Stomach smooth muscle (tissue), 2 donors: ENCODE data around the gene DNAJB6.

Source experiments
- H3K27ac ChIP-seq: one replicate; pipeline ENCODE4 v1.7.0; 2013; ENCODE audit warnings: mild to moderate bottlenecking, low read length, inconsistent platforms
- H3K27me3 ChIP-seq, 2 donors: one replicate each; pipeline ENCODE4 v1.7.0; 2013; ENCODE audit warnings: low read length in 2 of 2; ENCODE audit not compliant: insufficient read depth in 2 of 2, control insufficient read depth in 1 of 2
- H3K36me3 ChIP-seq, 2 donors: one replicate each; pipeline ENCODE4 v1.7.0; 2013; ENCODE audit warnings: low read length in 2 of 2; ENCODE audit not compliant: control insufficient read depth in 2 of 2, insufficient read depth in 2 of 2
- H3K4me1 ChIP-seq: one replicate; pipeline ENCODE4 v1.7.0; 2013; ENCODE audit warnings: low read length; ENCODE audit not compliant: control insufficient read depth, insufficient read depth
- H3K4me3 ChIP-seq, 2 donors: one replicate each; pipeline ENCODE4 v1.7.0; 2013; ENCODE audit warnings: low read length in 2 of 2
- H3K9ac ChIP-seq, 2 donors: one replicate each; pipeline ENCODE4 v1.7.0; 2013; ENCODE audit warnings: low read length in 2 of 2, mild to moderate bottlenecking in 1 of 2
- H3K9me3 ChIP-seq, 2 donors: one replicate each; pipeline ENCODE4 v1.7.0; 2013; ENCODE audit warnings: low read length in 2 of 2; ENCODE audit not compliant: control insufficient read depth in 2 of 2
- donor health status: healthy.
- donor health status: Pancreatic carcinoma.

The DNAJB6 gene

DNA sequence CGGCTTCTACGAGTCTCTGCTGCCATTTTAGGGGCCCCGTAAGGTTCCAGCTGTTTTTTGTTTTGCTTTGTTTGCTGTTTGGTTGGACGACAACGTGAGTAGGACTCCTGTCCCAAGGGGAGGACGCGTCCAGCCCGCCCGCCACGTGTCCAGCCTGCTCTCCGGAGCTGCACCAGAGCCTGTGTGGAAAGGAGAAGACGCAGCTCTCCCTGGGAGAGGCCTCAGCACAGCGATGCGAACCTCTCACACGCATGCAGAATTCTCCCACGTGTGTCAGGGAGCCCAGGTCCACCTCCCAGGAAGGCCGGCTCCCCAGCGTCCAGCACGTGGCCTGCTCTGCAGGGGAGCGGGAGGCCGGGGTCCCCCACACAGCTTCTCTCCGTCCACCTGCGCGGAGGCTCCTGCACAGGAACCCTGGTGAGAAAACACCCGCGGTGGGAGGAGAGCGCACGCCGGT lies 36.4 kb upstream of the DNAJB6 start:
- H3K36me3 ChIP-seq = no peaks in the 10 kb centered on the region
- H3K9me3 ChIP-seq = no peaks in the 10 kb centered on the region
- no peak overlapping the region for H3K27ac ChIP-seq
- H3K4me1 ChIP-seq = no peaks in the 10 kb centered on the region
- no peak overlapping the region for H3K9ac ChIP-seq
- H3K27me3 ChIP-seq = peaks cover 0 to 3% of the 10 kb centered on the region in 2 donors
- H3K4me3 ChIP-seq = no peak overlapping the region

DNA sequence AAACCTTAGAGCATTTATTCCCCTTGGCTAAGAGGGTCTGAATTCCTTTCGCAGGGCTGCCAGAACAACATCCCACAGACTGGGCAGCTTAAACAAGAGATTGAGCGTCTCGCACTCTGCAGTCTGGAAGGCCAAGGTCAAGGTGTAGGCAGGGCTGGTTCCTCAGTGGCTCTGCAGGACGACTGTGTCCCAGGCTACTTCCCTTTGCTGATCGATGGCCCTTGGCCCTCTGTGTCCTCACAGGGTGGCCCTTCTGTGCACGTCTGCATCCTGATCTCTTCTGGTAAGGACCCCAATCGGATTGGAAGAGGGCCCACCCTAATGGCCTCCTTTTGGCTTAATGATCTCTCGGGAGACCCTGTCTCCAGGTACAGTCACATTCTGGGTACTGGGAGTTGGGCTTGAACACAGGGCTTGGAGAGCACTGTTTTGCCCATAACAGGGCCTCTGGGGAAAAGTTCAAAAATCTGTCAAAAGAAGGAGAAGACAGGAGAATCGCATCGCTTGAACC lies 35.1 kb upstream of the DNAJB6 start:
- H3K36me3 ChIP-seq = no peaks in the 10 kb centered on the region
- no peaks in the 10 kb centered on the region for H3K9me3 ChIP-seq
- H3K27me3 ChIP-seq = peaks cover 0 to 3% of the 10 kb centered on the region in 2 donors
- H3K27ac ChIP-seq = no peak overlapping the region
- H3K4me3 ChIP-seq = no peak overlapping the region
- H3K9ac ChIP-seq = no peak overlapping the region
- no peaks in the 10 kb centered on the region for H3K4me1 ChIP-seq

DNA sequence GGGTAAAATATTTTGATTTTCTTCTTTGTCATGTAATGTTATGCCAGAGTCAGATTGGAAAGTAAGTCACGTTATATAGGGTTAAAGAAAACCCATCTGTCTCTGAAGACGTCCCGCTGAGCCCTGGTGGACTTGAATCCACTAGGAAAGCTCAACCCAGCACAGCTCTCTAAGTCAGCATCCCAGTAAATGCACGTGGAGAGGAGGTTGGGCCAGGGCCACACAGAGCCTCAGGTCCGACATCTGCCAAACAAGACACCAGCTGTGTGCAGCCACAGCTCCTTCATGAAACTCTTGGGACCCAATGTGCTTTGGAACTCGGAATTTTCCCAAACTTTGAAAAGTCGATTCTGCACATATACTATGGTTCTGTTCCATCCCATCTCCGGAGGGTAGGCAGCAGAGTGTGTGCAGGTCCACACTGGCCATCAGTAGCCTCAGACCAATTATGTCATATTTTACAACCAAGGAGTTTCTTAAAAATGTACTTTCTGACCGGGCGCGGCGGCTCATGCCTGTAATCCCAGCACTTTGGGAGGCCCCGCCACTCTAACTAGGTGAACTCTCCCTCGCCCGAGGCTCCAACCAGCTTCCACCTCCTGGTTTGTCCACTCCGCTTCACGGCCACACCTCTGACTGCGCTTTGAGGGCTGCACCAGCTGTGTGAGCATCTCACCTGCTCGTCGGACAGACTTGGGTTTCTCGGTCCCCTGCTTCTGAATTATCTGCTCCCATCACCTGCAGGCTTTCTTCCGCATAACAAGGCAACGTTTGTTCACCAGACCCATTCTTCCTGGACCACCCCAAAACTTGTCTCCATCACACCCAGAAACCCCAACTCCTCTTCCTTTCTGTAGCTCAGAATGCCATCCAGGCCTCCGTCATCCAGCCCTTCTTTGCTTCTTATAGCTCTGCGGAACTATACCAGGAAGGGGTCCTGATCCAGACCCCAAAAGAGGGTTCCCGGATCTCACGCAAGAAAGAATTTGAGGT lies 29.7 kb upstream of the DNAJB6 start:
- no peaks in the 10 kb centered on the region for H3K36me3 ChIP-seq
- no peak overlapping the region for H3K27ac ChIP-seq
- H3K4me1 ChIP-seq = no peaks in the 10 kb centered on the region
- peaks cover 0 to 4% of the 10 kb centered on the region in 2 donors for H3K27me3 ChIP-seq
- H3K9me3 ChIP-seq = no peaks in the 10 kb centered on the region
- H3K4me3 ChIP-seq = no peak overlapping the region
- no peak overlapping the region for H3K9ac ChIP-seq

DNA sequence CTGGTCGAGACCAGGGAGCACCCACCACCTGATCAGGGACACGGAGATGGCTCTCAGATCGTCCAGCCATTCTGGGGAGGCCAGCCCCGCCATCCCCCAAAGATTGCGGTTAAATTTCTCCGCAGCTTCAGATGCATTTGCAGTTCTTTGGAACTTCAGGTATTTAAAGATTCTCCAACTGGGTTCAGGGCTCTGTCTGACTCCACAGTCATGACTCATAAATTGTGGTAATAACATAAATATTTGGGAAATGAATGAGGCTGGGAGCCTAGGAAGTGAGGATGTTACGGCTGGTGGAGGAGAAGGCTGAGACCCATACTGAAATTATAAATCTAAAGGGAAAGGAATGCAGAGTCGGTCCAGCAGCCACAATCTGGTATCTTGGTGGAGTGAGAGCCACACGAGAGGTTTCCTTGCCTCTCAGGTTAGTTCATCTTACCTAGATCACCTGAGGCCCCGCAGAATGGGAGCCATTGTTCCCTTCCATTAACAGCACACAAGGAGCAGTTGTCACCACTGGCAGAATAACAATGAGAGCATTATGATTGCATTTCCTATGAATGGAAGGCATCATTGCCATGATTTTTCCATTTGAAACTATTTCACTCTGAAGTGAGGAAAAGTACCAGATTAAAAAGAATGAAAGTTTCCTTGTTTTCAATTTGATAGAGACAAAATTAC lies 26.7 kb upstream of the DNAJB6 start:
- H3K9me3 ChIP-seq = no peaks in the 10 kb centered on the region
- peaks cover 0 to 4% of the 10 kb centered on the region in 2 donors for H3K27me3 ChIP-seq
- H3K4me3 ChIP-seq = no peak overlapping the region
- H3K4me1 ChIP-seq = no peaks in the 10 kb centered on the region
- no peak overlapping the region for H3K9ac ChIP-seq
- no peak overlapping the region for H3K27ac ChIP-seq
- no peaks in the 10 kb centered on the region for H3K36me3 ChIP-seq

DNA sequence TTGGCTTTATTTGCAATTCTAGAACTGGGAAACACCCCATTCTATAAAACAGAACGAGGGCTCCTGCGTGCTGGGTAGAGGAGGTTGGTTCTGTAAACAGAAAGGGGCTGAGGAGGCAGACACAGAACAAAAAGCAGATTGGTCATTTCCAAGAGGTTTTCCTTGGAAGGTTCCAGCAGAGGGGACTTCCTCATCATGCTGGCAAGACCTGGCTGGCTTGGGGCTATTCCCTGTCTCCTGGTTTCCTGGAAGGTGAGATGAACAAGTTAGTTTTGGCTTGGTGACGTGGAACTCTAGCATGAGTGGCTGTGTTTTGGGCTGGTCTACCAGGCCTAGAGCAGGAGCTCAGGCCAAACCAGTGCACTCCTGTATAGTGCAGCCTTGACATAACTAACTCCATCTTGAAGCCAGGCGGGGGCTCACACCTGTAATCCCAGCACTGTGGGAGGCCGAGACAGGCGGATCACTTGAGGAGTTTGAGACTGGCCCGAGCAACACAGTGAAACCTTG lies 26.1 kb upstream of the DNAJB6 start:
- H3K27ac ChIP-seq = no peak overlapping the region
- H3K36me3 ChIP-seq = no peaks in the 10 kb centered on the region
- no peak overlapping the region for H3K4me3 ChIP-seq
- H3K27me3 ChIP-seq = peaks cover 0 to 4% of the 10 kb centered on the region in 2 donors
- no peaks in the 10 kb centered on the region for H3K4me1 ChIP-seq
- no peaks in the 10 kb centered on the region for H3K9me3 ChIP-seq
- H3K9ac ChIP-seq = no peak overlapping the region

DNA sequence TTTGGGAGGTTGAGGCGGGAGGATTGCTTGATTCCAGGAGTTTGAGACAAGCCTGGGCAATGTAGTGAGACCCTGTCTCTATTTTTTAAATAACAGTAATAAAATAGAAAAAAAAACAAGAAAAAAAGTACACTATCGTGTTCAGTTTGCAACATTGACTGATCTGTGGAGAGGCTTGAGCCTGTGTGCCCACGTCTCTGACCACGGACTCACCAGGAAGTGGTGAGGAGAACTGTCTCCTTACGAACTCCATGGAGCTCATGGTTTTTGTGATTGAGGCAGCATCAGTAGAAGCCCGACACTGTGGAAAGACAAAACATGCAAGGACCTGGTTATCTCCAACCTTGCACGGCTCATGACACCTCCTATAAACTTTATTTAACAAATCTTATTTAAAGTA lies 23.9 kb upstream of the DNAJB6 start:
- H3K4me1 ChIP-seq = no peaks in the 10 kb centered on the region
- no peaks in the 10 kb centered on the region for H3K36me3 ChIP-seq
- H3K9ac ChIP-seq = no peak overlapping the region
- H3K9me3 ChIP-seq = no peaks in the 10 kb centered on the region
- H3K4me3 ChIP-seq = no peak overlapping the region
- H3K27ac ChIP-seq = no peak overlapping the region
- H3K27me3 ChIP-seq = peaks cover 0 to 2% of the 10 kb centered on the region in 2 donors

DNA sequence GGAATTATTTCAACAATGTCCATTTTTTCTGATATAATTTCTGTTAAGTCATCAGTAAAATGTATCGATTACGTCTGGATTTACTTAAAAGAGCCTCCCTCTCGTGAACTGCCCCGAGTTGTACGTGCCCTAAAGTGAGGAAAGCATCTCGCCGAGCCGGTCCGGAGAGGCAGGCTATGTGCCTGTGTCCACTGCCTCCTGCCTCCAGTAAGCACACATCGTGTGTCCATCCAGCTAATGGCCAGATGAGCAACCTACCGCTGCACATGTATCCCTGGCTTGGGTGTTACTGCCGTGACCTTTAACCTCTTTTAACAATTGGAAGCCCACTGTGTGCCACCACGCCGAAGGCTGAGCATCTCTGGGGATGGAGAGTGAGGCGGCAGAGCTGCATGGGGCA lies 23.2 kb upstream of the DNAJB6 start:
- H3K36me3 ChIP-seq = no peaks in the 10 kb centered on the region
- no peaks in the 10 kb centered on the region for H3K4me1 ChIP-seq
- no peak overlapping the region for H3K4me3 ChIP-seq
- no peak overlapping the region for H3K9ac ChIP-seq
- H3K27me3 ChIP-seq = peaks cover 0 to 2% of the 10 kb centered on the region in 2 donors
- no peaks in the 10 kb centered on the region for H3K9me3 ChIP-seq
- no peak overlapping the region for H3K27ac ChIP-seq

DNA sequence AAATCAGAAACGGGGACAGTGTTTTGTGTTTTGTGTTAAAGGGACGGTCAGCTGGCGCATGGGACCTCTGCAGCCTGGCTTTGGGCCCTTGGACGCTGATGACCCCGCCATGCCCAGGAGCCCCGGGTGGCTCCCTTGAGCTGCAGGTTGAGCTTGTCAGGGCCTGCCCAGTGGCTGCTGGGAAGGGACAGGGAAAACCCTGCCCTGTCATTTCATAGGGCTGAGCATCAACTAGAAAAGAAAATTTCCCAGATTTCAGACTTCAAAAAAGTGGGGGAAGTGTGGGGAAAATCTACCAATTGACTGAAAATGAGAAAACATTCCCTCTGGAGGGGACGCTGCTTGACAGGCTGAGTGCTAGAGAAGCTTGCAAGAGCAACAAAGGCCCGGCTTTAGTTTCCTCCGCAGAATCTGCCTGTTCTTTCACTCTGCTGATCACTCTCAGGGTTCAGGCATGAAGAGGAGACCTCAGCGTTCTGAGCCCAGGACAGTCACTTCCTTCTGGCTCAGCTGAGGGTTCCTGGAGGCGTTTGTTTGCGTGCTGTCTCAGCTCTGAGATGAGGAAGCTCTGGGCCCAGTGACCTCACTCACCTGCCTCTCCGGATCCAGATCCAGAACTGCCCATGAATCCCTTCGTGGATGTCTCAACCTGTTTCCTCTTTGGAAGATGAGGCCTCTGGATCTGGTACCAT lies 18.6 kb upstream of the DNAJB6 start:
- no peaks in the 10 kb centered on the region for H3K9me3 ChIP-seq
- H3K27me3 ChIP-seq = no peaks in the 10 kb centered on the region
- no peak overlapping the region for H3K4me3 ChIP-seq
- H3K36me3 ChIP-seq = no peaks in the 10 kb centered on the region
- no peaks in the 10 kb centered on the region for H3K4me1 ChIP-seq
- H3K27ac ChIP-seq = no peak overlapping the region
- H3K9ac ChIP-seq = no peak overlapping the region

DNA sequence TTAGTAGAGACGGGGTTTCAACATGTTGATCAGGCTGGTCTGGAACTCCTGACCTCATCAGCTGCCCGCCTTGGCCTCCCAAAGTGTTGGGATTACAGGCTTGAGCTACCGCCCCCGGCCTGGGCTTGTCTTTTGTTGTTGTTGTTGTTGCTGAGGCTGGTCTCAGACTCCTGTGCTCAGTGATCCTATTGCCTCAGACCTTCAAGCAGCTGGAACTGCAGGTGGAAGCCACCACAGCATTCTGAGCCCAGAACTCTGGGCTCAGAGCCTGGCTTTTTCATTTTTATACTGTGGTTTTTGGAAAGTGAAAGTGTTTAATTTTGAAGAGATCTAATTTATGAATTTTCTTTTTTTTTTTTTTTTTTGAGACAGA lies 16.2 kb upstream of the DNAJB6 start:
- no peak overlapping the region for H3K4me3 ChIP-seq
- H3K9ac ChIP-seq = no peak overlapping the region
- no peaks in the 10 kb centered on the region for H3K4me1 ChIP-seq
- no peaks in the 10 kb centered on the region for H3K9me3 ChIP-seq
- H3K36me3 ChIP-seq = no peaks in the 10 kb centered on the region
- H3K27me3 ChIP-seq = no peaks in the 10 kb centered on the region
- H3K27ac ChIP-seq = no peak overlapping the region

DNA sequence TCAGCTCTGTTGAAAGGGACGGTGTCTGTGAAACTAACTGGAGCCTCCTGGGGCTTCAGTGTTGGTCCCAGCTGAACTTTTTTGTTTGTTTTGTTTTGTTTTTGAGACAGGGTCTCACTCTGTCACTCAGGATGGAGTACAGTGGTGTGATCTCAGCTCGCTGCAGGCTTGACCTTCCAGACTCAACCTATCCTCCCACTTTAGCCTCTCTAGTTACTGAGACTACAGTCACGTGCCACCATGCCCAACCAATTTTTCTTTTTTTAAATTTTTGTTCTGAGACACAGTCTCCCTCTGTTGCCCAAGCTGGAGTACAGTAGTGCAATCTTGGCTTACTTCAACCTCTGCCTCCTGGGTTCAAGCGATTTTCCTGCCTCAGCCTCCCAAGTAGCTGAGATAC lies 13.4 kb upstream of the DNAJB6 start:
- Histone ChIP-seq H3K36me3 (no peaks in the 10 kb centered on the region), H3K27ac (no peak overlapping the region), H3K4me1 (no peaks in the 10 kb centered on the region), H3K27me3 (no peaks in the 10 kb centered on the region), H3K9ac (no peak overlapping the region), H3K9me3 (no peaks in the 10 kb centered on the region), H3K4me3 (no peak overlapping the region)
